CD4-positive, alpha-beta memory T cell (primary cell): Measurements from ENCODE around the gene PDE4B. TPM values are rescaled to one million over a fixed set of nuclear protein-coding genes. Genes with fewer than 3 reads are reported as not detected.

Source experiments
- CTCF ChIA-PET: fragments of 350-600 bp; sonication (Branson Sonifier 250); formaldehyde crosslinking; loops from one replicate; lab custom pipeline; 2021; ENCODE audit warnings: inconsistent platforms; ENCODE audit not compliant: partially characterized antibody; lab: Charles Lee
- POLR2A ChIA-PET: fragments of 350-600 bp; sonication (Branson Sonifier 250); formaldehyde crosslinking; loops from one replicate; lab custom pipeline; 2021; ENCODE audit not compliant: partially characterized antibody; lab: Charles Lee
- DNase-seq, 5 donors: peaks; one replicate each; pipeline versions ENCODE4 v3.0.0 to v3.0.0-alpha.2; 2020 to 2022; ENCODE audit warnings: mixed read lengths in 1 of 5
- H3K27ac ChIP-seq: one replicate; pipeline ENCODE4 v1.7.0; 2013; ENCODE audit warnings: low read depth, low read length
- H3K27me3 ChIP-seq: 2 replicates; pipeline ENCODE4 v1.7.0; 2013; ENCODE audit warnings: mild to moderate bottlenecking, low read length, moderate library complexity; ENCODE audit not compliant: insufficient read depth
- H3K36me3 ChIP-seq: 2 replicates; pipeline ENCODE4 v1.7.0; 2013; ENCODE audit warnings: mild to moderate bottlenecking, low read length, moderate library complexity; ENCODE audit not compliant: insufficient read depth
- H3K4me1 ChIP-seq: 2 replicates; pipeline ENCODE4 v1.7.0; 2013; ENCODE audit warnings: mild to moderate bottlenecking, low read length, moderate library complexity; ENCODE audit not compliant: insufficient read depth
- H3K4me3 ChIP-seq, 2 donors: one replicate each; pipeline ENCODE4 v1.7.0; 2013; ENCODE audit warnings: low read length in 2 of 2, mild to moderate bottlenecking in 1 of 2
- H3K9me3 ChIP-seq, 2 donors: one replicate each; pipeline ENCODE4 v1.7.0; 2013; ENCODE audit warnings: low read length in 2 of 2, control low read depth in 1 of 2; ENCODE audit not compliant: control insufficient read depth in 1 of 2
- H3K27ac Mint-ChIP-seq, 7 donors: one replicate each; pipeline ENCODE4 v1.8.0; 2020 to 2021; ENCODE audit warnings: mixed read lengths in 7 of 7, mild to moderate bottlenecking in 6 of 7, inconsistent platforms in 3 of 7, moderate library complexity in 3 of 7
- H3K27me3 Mint-ChIP-seq, 2 donors: one replicate each; pipeline ENCODE4 v1.8.0; 2020 to 2021; ENCODE audit warnings: mixed read lengths in 2 of 2
- H3K36me3 Mint-ChIP-seq, 2 donors: one replicate each; pipeline ENCODE4 v1.8.0; 2020 to 2021; ENCODE audit warnings: mixed read lengths in 2 of 2, inconsistent platforms in 1 of 2, mild to moderate bottlenecking in 1 of 2
- H3K4me1 Mint-ChIP-seq, 4 donors: one replicate each; pipeline ENCODE4 v1.8.0; 2020 to 2021; ENCODE audit warnings: mixed read lengths in 4 of 4, mild to moderate bottlenecking in 1 of 4
- H3K4me3 Mint-ChIP-seq, 8 donors: one replicate each; pipeline ENCODE4 v1.8.0; 2020 to 2021; ENCODE audit warnings: mixed read lengths in 8 of 8, mild to moderate bottlenecking in 7 of 8, moderate library complexity in 6 of 8, inconsistent platforms in 3 of 8
- H3K9me3 Mint-ChIP-seq, 8 donors: one replicate each; pipeline ENCODE4 v1.8.0; 2020 to 2021; ENCODE audit warnings: mixed read lengths in 8 of 8, mild to moderate bottlenecking in 5 of 8, inconsistent platforms in 3 of 8, moderate library complexity in 1 of 8
- intact Hi-C: fragments of 100-400 bp; cut with micrococcal nuclease; formaldehyde crosslinking; loops from one replicate; pipeline ENCODE4 v1.15.1; 2023
- polyA plus RNA-seq, 2 donors: library from polyadenylated mRNA; unstranded; fragments of 300-500 nt; fragmentation: Illumina TruSeq; gene quantifications; one replicate each; pipeline ENCODE4 v1.2.3, GENCODE V29; 2021
- total RNA-seq, 2 experiments: library from RNA; stranded (reverse); gene quantifications; one replicate each; pipeline ENCODE4 v1.2.3, GENCODE V29; 2021

The PDE4B gene
- total and polyA plus RNA-seq, 4 experiments from 2014 or later, result 33.8 to 116 (median 40.7) TPM

DNA sequence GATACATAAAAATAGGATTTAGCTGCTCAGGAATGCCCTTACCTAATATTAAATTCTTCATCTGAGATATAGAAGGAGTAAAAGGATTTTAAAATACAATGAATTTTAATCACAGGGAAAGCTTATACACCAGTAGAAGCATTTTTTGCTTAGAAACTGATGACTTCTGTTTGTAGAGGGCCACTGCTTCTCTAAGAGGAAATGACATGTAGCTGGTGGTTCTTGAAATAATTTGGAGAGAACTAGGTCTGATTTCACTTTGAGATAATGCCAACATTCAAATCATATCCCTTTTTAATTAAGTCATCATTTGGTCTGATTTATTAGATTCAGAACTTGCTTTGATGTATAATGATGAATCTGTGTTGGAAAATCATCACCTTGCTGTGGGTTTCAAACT is 574.7 kb downstream of the PDE4B start:
- H3K27me3 Mint-ChIP-seq, result no peaks in the 10 kb centered on the region
- Histone ChIP-seq H3K9me3 (no peaks in the 10 kb centered on the region), H3K36me3 (peaks cover 76% of the 10 kb centered on the region), H3K27me3 (no peaks in the 10 kb centered on the region), H3K4me3 (no peak overlapping the region), H3K4me1 (peaks cover 78% of the 10 kb centered on the region), H3K27ac (no peak overlapping the region)
- ChIA-PET CTCF (interaction anchor here (0.9 to 7.8 kb wide), 5 partner anchors 16 to 124 kb away, joined by 3 to 48 read pairs (median 5); no protein-coding TSS in a partner anchor), POLR2A (interaction anchor here (0.6 to 16.4 kb wide), 7 partner anchors 18 to 81 kb away, joined by 3 to 216 read pairs (median 5); no protein-coding TSS in a partner anchor)
- DNase-seq, result peak in 1 of 5 donors; percentile 31
- no peaks in the 10 kb centered on the region for H3K9me3 Mint-ChIP-seq
- intact Hi-C loops, result loop anchor here (1.0 to 2.0 kb wide), 2 partner anchors 10 to 13 kb away; no protein-coding TSS in a partner anchor
- H3K4me3 Mint-ChIP-seq, result peak overlapping the region in 4 of 8 donors; percentile 7 to 66 (median 27)
- H3K27ac Mint-ChIP-seq, result peak overlapping the region; percentile 27 to 93 (median 89)
- H3K36me3 Mint-ChIP-seq, result peaks cover 85 to 94% of the 10 kb centered on the region in 2 donors
- peaks cover 57 to 89% (median 69%) of the 10 kb centered on the region in 4 donors for H3K4me1 Mint-ChIP-seq

DNA sequence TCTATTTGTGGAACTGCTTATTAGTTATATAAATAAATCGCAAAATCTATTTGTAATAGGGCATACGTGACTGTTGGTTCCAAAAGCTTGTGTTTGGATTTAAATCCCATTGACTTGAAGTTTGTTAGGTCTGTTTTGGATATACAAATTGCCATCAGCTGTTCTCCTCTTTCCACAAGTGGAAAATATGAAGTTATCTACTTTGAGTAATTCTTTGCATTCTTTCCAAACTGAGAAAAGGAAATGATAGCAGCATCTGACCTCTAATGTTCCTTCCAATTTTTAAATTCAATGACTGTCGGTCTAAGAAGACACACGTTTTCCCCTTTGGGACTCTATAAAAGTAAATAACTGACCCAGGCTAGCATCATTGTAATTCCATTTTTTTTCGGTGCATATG is 575.6 kb downstream of the PDE4B start:
- Histone ChIP-seq H3K27ac (no peak overlapping the region), H3K4me1 (peaks cover 83% of the 10 kb centered on the region), H3K27me3 (no peaks in the 10 kb centered on the region), H3K4me3 (no peak overlapping the region), H3K36me3 (peaks cover 71% of the 10 kb centered on the region), H3K9me3 (no peaks in the 10 kb centered on the region)
- CTCF ChIA-PET, result interaction anchor here (0.9 to 7.8 kb wide), 4 partner anchors 17 to 77 kb away, joined by 3 to 48 read pairs (median 8); no protein-coding TSS in a partner anchor
- DNase-seq, result no peak
- H3K4me3 Mint-ChIP-seq, result peak overlapping the region in 1 of 8 donors; percentile 2
- intact Hi-C loops, result no loop called here
- H3K27me3 Mint-ChIP-seq, result no peaks in the 10 kb centered on the region
- peaks cover 63 to 89% (median 75%) of the 10 kb centered on the region in 4 donors for H3K4me1 Mint-ChIP-seq
- H3K9me3 Mint-ChIP-seq, result no peaks in the 10 kb centered on the region
- H3K27ac Mint-ChIP-seq, result peak overlapping the region in 4 of 7 donors; percentile 38 to 87 (median 75)
- peaks cover 85 to 94% of the 10 kb centered on the region in 2 donors for H3K36me3 Mint-ChIP-seq
- POLR2A ChIA-PET, result interaction anchor here (0.8 to 16.4 kb wide), 5 partner anchors 19 to 89 kb away, joined by 3 to 216 read pairs (median 5); no protein-coding TSS in a partner anchor

DNA sequence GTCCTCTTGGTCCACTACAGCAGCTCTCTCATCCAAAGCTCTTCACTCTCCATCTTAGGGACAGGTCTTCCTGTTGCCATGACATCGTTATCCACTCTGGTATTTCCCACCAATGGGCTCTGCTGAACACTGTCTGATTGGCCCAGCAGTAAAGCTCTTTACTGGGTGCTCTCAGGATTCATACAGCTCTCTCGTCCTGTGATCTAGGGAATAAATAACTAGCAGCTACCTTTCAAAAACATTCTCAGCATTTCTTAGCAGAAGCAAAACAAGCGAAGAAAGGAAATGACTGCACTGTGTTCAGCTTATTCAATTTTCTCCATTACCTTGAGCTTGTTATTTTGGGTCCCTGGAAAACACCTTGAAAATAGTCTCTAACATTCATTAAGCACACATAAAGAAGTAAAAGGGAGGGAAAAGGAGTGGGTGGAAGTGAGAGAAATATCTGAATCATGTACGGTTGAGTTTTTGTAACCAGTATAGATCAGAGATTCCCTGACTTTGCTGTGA is 577.8 kb downstream of the PDE4B start:
- H3K36me3 Mint-ChIP-seq, result peaks cover 70 to 82% of the 10 kb centered on the region in 2 donors
- H3K4me1 Mint-ChIP-seq, result peaks cover 69 to 97% (median 82%) of the 10 kb centered on the region in 4 donors
- Histone ChIP-seq H3K36me3 (peaks cover 50% of the 10 kb centered on the region), H3K9me3 (no peaks in the 10 kb centered on the region), H3K27me3 (no peaks in the 10 kb centered on the region), H3K27ac (peak overlapping the region; percentile 42), H3K4me1 (peaks cover 96% of the 10 kb centered on the region), H3K4me3 (peak overlapping the region in 1 of 2 donors; percentile 3)
- H3K9me3 Mint-ChIP-seq, result peaks cover 0 to 2% (median 0%) of the 10 kb centered on the region in 8 donors
- ChIA-PET CTCF (interaction anchor here (0.9 to 7.8 kb wide), 6 partner anchors 9 to 127 kb away, joined by 3 to 48 read pairs (median 9); no protein-coding TSS in a partner anchor), POLR2A (interaction anchor here (1.0 to 16.4 kb wide), 9 partner anchors 8 to 95 kb away, joined by 3 to 216 read pairs (median 5); no protein-coding TSS in a partner anchor)
- intact Hi-C loops, result loop anchor here (5.0 kb wide), 1 partner anchor 77 kb away; no protein-coding TSS in a partner anchor
- peak overlapping the region; percentile 62 to 94 (median 88) for H3K27ac Mint-ChIP-seq
- no peaks in the 10 kb centered on the region for H3K27me3 Mint-ChIP-seq
- peak overlapping the region in 7 of 8 donors; percentile 0 to 75 (median 26) for H3K4me3 Mint-ChIP-seq
- no peak for DNase-seq

DNA sequence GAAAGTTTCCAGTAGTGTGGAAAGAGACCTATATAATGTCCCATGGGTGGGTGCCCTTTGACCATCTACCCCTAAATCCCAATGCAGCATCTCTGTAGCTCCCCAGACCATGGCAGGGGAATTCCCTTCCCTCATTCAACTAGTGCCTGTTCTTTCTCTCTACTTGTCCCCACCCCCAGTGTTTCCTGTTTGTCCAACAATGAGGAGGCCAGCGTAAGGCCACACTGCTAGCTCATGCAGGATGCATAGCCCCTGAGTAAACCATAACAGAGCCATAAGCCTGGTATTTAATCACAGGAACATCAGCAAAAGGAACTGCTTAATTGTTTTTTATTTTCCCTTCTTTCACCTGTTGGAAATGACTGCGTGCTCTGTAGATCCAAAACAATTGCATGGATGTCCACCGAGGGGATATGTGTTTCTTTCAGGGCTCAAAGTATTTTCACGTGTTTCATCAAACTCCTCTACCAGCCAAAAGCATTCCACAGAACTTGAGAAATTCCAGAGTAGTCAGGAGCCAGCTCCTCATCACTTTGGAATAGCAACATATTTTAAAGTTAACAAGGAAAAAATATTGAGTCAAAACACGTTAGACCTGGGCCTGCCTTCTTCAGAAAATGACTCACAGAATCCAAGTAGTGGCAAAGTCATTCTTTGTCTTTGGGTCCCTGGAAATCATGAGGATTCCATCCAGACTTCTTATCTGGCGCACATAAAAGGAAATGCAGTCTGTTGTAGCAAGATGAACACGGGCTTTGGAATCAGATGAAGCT is 578.7 kb downstream of the PDE4B start:
- Histone ChIP-seq H3K36me3 (peaks cover 41% of the 10 kb centered on the region), H3K27ac (peak overlapping the region; percentile 47), H3K4me3 (no peak overlapping the region), H3K27me3 (no peaks in the 10 kb centered on the region), H3K4me1 (peaks cover 96% of the 10 kb centered on the region), H3K9me3 (no peaks in the 10 kb centered on the region)
- Mint-ChIP-seq H3K9me3 (peaks cover 0 to 2% (median 0%) of the 10 kb centered on the region in 8 donors), H3K27me3 (no peaks in the 10 kb centered on the region), H3K4me1 (peaks cover 72 to 97% (median 84%) of the 10 kb centered on the region in 4 donors), H3K36me3 (peaks cover 62 to 73% of the 10 kb centered on the region in 2 donors), H3K4me3 (peak overlapping the region in 7 of 8 donors; percentile 12 to 86 (median 58)), H3K27ac (peak overlapping the region; percentile 86 to 99 (median 95))
- ChIA-PET CTCF (interaction anchor here (1.2 to 7.8 kb wide), 8 partner anchors 10 to 128 kb away, joined by 3 to 48 read pairs (median 8); no protein-coding TSS in a partner anchor), POLR2A (interaction anchor here (0.9 to 16.4 kb wide), 9 partner anchors 9 to 125 kb away, joined by 3 to 216 read pairs (median 5); no protein-coding TSS in a partner anchor)
- DNase-seq, result peak in 1 of 5 donors; percentile 52
- intact Hi-C loops, result loop anchor here (2.0 to 5.0 kb wide), 2 partner anchors 76 to 89 kb away; no protein-coding TSS in a partner anchor

DNA sequence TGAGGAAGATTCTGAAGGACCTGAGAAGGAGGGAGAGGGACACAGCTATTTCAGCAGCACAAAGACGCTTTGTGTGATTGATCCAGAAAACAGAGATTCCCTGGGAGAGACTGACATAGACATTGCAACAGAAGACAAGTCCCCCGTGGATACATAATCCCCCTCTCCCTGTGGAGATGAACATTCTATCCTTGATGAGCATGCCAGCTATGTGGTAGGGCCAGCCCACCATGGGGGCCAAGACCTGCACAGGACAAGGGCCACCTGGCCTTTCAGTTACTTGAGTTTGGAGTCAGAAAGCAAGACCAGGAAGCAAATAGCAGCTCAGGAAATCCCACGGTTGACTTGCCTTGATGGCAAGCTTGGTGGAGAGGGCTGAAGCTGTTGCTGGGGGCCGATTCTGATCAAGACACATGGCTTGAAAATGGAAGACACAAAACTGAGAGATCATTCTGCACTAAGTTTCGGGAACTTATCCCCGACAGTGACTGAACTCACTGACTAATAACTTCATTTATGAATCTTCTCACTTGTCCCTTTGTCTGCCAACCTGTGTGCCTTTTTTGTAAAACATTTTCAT is 579.9 kb downstream of the PDE4B start:
- Histone ChIP-seq H3K36me3 (peaks cover 32% of the 10 kb centered on the region), H3K27me3 (no peaks in the 10 kb centered on the region), H3K27ac (peak overlapping the region; percentile 47), H3K4me3 (no peak overlapping the region), H3K9me3 (no peaks in the 10 kb centered on the region), H3K4me1 (peaks cover 87% of the 10 kb centered on the region)
- no peak for DNase-seq
- H3K27me3 Mint-ChIP-seq, result no peaks in the 10 kb centered on the region
- peaks cover 63 to 89% (median 73%) of the 10 kb centered on the region in 4 donors for H3K4me1 Mint-ChIP-seq
- H3K9me3 Mint-ChIP-seq, result peaks cover 0 to 2% (median 0%) of the 10 kb centered on the region in 8 donors
- H3K4me3 Mint-ChIP-seq, result peak overlapping the region in 7 of 8 donors; percentile 33 to 86 (median 58)
- intact Hi-C loops, result loop anchor here (1.0 to 5.0 kb wide), 3 partner anchors 20 to 90 kb away; no protein-coding TSS in a partner anchor
- CTCF ChIA-PET, result interaction anchor here (0.8 to 7.8 kb wide), 8 partner anchors 11 to 130 kb away, joined by 3 to 48 read pairs (median 4); no protein-coding TSS in a partner anchor
- POLR2A ChIA-PET, result interaction anchor here (0.6 to 16.4 kb wide), 11 partner anchors 10 to 126 kb away, joined by 3 to 216 read pairs (median 4); no protein-coding TSS in a partner anchor
- peak overlapping the region; percentile 84 to 99 (median 95) for H3K27ac Mint-ChIP-seq
- peaks cover 50 to 61% of the 10 kb centered on the region in 2 donors for H3K36me3 Mint-ChIP-seq

DNA sequence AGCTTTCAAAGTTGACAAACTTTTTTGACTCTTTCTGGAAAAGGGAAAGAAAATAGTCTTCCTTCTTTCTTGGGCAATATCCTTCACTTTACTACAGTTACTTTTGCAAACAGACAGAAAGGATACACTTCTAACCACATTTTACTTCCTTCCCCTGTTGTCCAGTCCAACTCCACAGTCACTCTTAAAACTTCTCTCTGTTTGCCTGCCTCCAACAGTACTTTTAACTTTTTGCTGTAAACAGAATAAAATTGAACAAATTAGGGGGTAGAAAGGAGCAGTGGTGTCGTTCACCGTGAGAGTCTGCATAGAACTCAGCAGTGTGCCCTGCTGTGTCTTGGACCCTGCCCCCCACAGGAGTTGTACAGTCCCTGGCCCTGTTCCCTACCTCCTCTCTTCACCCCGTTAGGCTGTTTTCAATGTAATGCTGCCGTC is 580.5 kb downstream of the PDE4B start:
- H3K27ac ChIP-seq, result peak overlapping the region; percentile 47
- Mint-ChIP-seq H3K27me3 (no peaks in the 10 kb centered on the region), H3K36me3 (peaks cover 47 to 55% of the 10 kb centered on the region in 2 donors), H3K4me1 (peaks cover 60 to 84% (median 71%) of the 10 kb centered on the region in 4 donors), H3K9me3 (peaks cover 0 to 2% (median 0%) of the 10 kb centered on the region in 8 donors), H3K4me3 (peak overlapping the region; percentile 22 to 86 (median 56)), H3K27ac (peak overlapping the region; percentile 84 to 99 (median 95))
- H3K4me1 ChIP-seq, result peaks cover 81% of the 10 kb centered on the region
- ChIA-PET POLR2A (interaction anchor here (0.6 to 16.4 kb wide), 10 partner anchors 10 to 126 kb away, joined by 3 to 216 read pairs (median 4); no protein-coding TSS in a partner anchor), CTCF (interaction anchor here (0.8 to 7.8 kb wide), 7 partner anchors 30 to 130 kb away, joined by 3 to 48 read pairs (median 7); no protein-coding TSS in a partner anchor)
- H3K4me3 ChIP-seq, result no peak overlapping the region
- no peaks in the 10 kb centered on the region for H3K9me3 ChIP-seq
- no peaks in the 10 kb centered on the region for H3K27me3 ChIP-seq
- H3K36me3 ChIP-seq, result peaks cover 27% of the 10 kb centered on the region
- no peak for DNase-seq
- intact Hi-C loops, result loop anchor here (1.0 to 5.0 kb wide), 3 partner anchors 21 to 90 kb away; no protein-coding TSS in a partner anchor
